Sigmoid colon (tissue), 7 donors: ENCODE data around the gene KRTAP5-10. TPM values are rescaled to one million over a fixed set of nuclear protein-coding genes. Genes with fewer than 3 reads are reported as not detected.

Experiments
- DNase-seq: peaks from one replicate; pipeline ENCODE4 v3.0.0-alpha.2; 2019
- H3K27ac ChIP-seq, 4 donors: fragments of 200-600 bp; sonication (generic); one replicate each; pipeline ENCODE4 v1.5.1; 2016 to 2019; ENCODE audit warnings: mild to moderate bottlenecking in 1 of 4
- H3K27me3 ChIP-seq, 3 donors: fragments of 200-600 bp; sonication (generic); one replicate each; pipeline ENCODE4 v1.5.1; 2019; ENCODE audit warnings: mild to moderate bottlenecking in 1 of 3
- H3K36me3 ChIP-seq, 4 donors: fragments of 200-600 bp; sonication (generic); one replicate each; pipeline ENCODE4 v1.5.1; 2016 to 2019
- H3K4me1 ChIP-seq, 4 donors: fragments of 200-600 bp; sonication (generic); one replicate each; pipeline ENCODE4 v1.5.1; 2017 to 2019
- H3K4me3 ChIP-seq, 4 donors: fragments of 200-600 bp; sonication (generic); one replicate each; pipeline ENCODE4 v1.5.1; 2017 to 2019; ENCODE audit warnings: mild to moderate bottlenecking in 2 of 4, moderate library complexity in 1 of 4
- H3K9me3 ChIP-seq, 4 donors: fragments of 200-600 bp in 3 of 4; sonication (generic) in 3 of 4; one replicate each; pipeline versions ENCODE4 v1.5.1 to v1.6.1; 2013 to 2019
- EP300 ChIP-seq, 4 donors: sonication (generic); formaldehyde crosslinking; IDR thresholded peaks; one replicate each; pipeline ENCODE4 v1.6.1; 2017; ENCODE audit warnings: antibody characterized with exemption in 4 of 4
- POLR2A ChIP-seq, 2 donors: fragments of 450-650 bp; IDR thresholded peaks; one replicate each; pipeline ENCODE4 v1.6.1; 2016; ENCODE audit warnings: antibody characterized with exemption in 2 of 2, mild to moderate bottlenecking in 2 of 2, moderate library complexity in 2 of 2
- POLR2AphosphoS5 ChIP-seq, 4 donors: sonication (generic); formaldehyde crosslinking; IDR thresholded peaks; one replicate each; pipeline ENCODE4 v1.6.1; 2017; ENCODE audit warnings: antibody characterized with exemption in 4 of 4
- WGBS, 2 donors: extraction: QIAGEN DNeasy Blood & Tissue Kit; methylation state at CpG; one replicate each; pipeline ENCODE4 v1.1.7; 2013; 5-methylcytosine and 5-hydroxymethylcytosine counted together
- intact Hi-C: fragments of 100-400 bp; cut with DNase I; formaldehyde crosslinking; loops from one replicate; pipeline ENCODE4 v1.15.1; 2023
- polyA plus RNA-seq, 3 donors: library from polyadenylated mRNA; stranded (reverse); fragments of 200-250 nt; gene quantifications; one replicate each; pipeline ENCODE4 v1.2.3, GENCODE V29; 2013
- total RNA-seq, 4 donors: library from RNA; depleted of rRNA; stranded (reverse); fragments of >200 nt; gene quantifications; one replicate each; pipeline ENCODE4 v1.1.0, GENCODE V29; 2016
- TF ChIP-seq, protein P1 (sequence below), 4 experiments: fragments of 450-650 bp in 3 of 4; fragments of 200-600 bp in 1 of 4; IDR thresholded peaks; one replicate each; pipeline ENCODE4 v1.5.1; 2016 to 2019; ENCODE audit warnings: antibody characterized with exemption in 4 of 4, mild to moderate bottlenecking in 3 of 4, moderate library complexity in 2 of 4
- donor health status: healthy with polysubstance abuse.
- donor health status: Bipolar disorder and iron deficiency.
- donor health status: healthy.

KRTAP5-10 gene
- total and polyA plus RNA-seq, 7 donors: 0.17 TPM; not detected in 6

DNA sequence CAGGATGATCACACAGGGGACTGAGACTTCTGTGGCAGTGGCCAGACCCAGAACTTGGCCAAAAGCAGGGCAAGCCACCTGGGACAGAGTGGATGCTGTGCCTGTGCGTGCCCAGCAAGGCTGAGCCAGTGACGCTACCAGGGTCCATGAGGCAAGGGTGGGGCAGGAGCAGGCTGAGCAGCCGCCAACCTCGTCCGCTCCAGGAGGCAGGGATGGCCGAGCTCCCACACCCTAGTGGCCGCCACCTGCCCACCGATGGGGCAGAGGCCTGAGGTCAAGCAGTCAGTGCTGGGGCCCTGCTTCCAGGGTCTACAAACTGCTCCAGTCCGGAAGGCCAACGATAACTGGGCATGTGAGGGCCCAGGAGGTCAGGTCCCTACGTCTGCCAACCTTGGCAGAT, 9.9 kb upstream of the KRTAP5-10 start:
- TF ChIP-seq POLR2AphosphoS5 (IDR thresholded peaks at IDR 0.05) (no peak), EP300 (IDR thresholded peaks at IDR 0.05) (no peak), POLR2A (IDR thresholded peaks at IDR 0.05) (no peak)
- TF ChIP-seq, protein P1, sequence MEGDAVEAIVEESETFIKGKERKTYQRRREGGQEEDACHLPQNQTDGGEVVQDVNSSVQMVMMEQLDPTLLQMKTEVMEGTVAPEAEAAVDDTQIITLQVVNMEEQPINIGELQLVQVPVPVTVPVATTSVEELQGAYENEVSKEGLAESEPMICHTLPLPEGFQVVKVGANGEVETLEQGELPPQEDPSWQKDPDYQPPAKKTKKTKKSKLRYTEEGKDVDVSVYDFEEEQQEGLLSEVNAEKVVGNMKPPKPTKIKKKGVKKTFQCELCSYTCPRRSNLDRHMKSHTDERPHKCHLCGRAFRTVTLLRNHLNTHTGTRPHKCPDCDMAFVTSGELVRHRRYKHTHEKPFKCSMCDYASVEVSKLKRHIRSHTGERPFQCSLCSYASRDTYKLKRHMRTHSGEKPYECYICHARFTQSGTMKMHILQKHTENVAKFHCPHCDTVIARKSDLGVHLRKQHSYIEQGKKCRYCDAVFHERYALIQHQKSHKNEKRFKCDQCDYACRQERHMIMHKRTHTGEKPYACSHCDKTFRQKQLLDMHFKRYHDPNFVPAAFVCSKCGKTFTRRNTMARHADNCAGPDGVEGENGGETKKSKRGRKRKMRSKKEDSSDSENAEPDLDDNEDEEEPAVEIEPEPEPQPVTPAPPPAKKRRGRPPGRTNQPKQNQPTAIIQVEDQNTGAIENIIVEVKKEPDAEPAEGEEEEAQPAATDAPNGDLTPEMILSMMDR (IDR thresholded peaks at IDR 0.05): no peak
- intact Hi-C loops: no loop called here

GRCh38 chr11:71556018-71556417, 9.3 kb upstream of the KRTAP5-10 start:
- DNase-seq: no peak
- Histone ChIP-seq H3K27ac (no peak overlapping the region), H3K27me3 (no peaks in the 10 kb centered on the region), H3K9me3 (no peaks in the 10 kb centered on the region), H3K4me1 (no peaks in the 10 kb centered on the region), H3K36me3 (no peaks in the 10 kb centered on the region), H3K4me3 (no peak overlapping the region)
- TF ChIP-seq, protein P1 (IDR thresholded peaks at IDR 0.05): no peak
- TF ChIP-seq EP300 (IDR thresholded peaks at IDR 0.05) (no peak), POLR2AphosphoS5 (IDR thresholded peaks at IDR 0.05) (no peak), POLR2A (IDR thresholded peaks at IDR 0.05) (no peak)
- intact Hi-C loops: no loop called here
- WGBS, 2 donors: 80 to 89% methylated on average over 4 of the region's 4 CpGs

More for the DNA sequence above, 9.9 kb upstream of the KRTAP5-10 start:
- DNase-seq: no peak
- no peaks in the 10 kb centered on the region for H3K9me3 ChIP-seq
- 93 to 94% methylated on average over 11 of the region's 11 CpGs for WGBS, 2 donors
- H3K27me3 ChIP-seq: no peaks in the 10 kb centered on the region
- no peaks in the 10 kb centered on the region for H3K36me3 ChIP-seq
- H3K4me3 ChIP-seq: no peak overlapping the region
- H3K4me1 ChIP-seq: no peaks in the 10 kb centered on the region
- H3K27ac ChIP-seq: no peak overlapping the region

DNA sequence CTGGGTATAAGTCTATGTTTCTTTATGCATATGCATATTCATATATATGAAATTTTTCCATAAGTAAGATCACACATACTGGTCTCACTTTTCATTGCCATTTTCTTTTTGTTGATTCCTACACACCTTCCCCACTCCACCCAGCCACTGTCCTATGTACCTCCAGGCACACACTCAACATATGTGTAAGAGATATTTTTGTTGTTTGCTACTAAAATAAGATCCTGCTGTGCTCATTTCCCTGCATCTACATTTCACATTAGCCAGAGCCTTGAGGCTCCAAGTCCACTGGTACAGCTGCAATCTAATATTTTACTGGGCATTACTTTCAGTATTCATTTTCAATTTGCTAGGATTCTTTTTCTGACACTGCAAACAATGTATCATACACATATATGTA, 8.1 kb upstream of the KRTAP5-10 start:
- intact Hi-C loops: no loop called here
- no peak overlapping the region for H3K4me3 ChIP-seq
- H3K4me1 ChIP-seq: no peaks in the 10 kb centered on the region
- no peaks in the 10 kb centered on the region for H3K27me3 ChIP-seq
- DNase-seq: no peak
- H3K27ac ChIP-seq: no peak overlapping the region
- H3K9me3 ChIP-seq: no peaks in the 10 kb centered on the region
- no peaks in the 10 kb centered on the region for H3K36me3 ChIP-seq
- no peak for TF ChIP-seq EP300 (IDR thresholded peaks at IDR 0.05)
- TF ChIP-seq POLR2AphosphoS5 (IDR thresholded peaks at IDR 0.05): no peak
- no peak for TF ChIP-seq POLR2A (IDR thresholded peaks at IDR 0.05)
- TF ChIP-seq, protein P1 (IDR thresholded peaks at IDR 0.05): no peak

GRCh38 chr11:71558996-71559395, 6.4 kb upstream of the KRTAP5-10 start:
- no peaks in the 10 kb centered on the region for H3K9me3 ChIP-seq
- no peak overlapping the region for H3K27ac ChIP-seq
- intact Hi-C loops: no loop called here
- no peaks in the 10 kb centered on the region for H3K4me1 ChIP-seq
- H3K36me3 ChIP-seq: no peaks in the 10 kb centered on the region
- H3K27me3 ChIP-seq: peaks cover 0 to 10% (median 7%) of the 10 kb centered on the region in 3 donors
- no peak overlapping the region for H3K4me3 ChIP-seq
- DNase-seq: no peak
- TF ChIP-seq, protein P1 (IDR thresholded peaks at IDR 0.05): no peak
- no peak for TF ChIP-seq POLR2AphosphoS5 (IDR thresholded peaks at IDR 0.05)
- no peak for TF ChIP-seq EP300 (IDR thresholded peaks at IDR 0.05)
- no peak for TF ChIP-seq POLR2A (IDR thresholded peaks at IDR 0.05)
- 90 to 94% methylated on average over 1 of the region's 1 CpG for WGBS, 2 donors

- no peak for TF ChIP-seq POLR2AphosphoS5 (IDR thresholded peaks at IDR 0.05)
- no peak for TF ChIP-seq POLR2A (IDR thresholded peaks at IDR 0.05)
- TF ChIP-seq, protein P1 (IDR thresholded peaks at IDR 0.05): no peak
- TF ChIP-seq EP300 (IDR thresholded peaks at IDR 0.05): no peak
These were observed 3.2 kb upstream of the KRTAP5-10 start for GRCh38 chr11:71562120-71562519.

More at GRCh38 chr11:71562120-71562519, 3.2 kb upstream of the KRTAP5-10 start:
- Histone ChIP-seq H3K4me3 (no peak overlapping the region), H3K27me3 (peaks cover 0 to 15% (median 11%) of the 10 kb centered on the region in 3 donors), H3K27ac (no peak overlapping the region), H3K9me3 (no peaks in the 10 kb centered on the region), H3K36me3 (no peaks in the 10 kb centered on the region), H3K4me1 (no peaks in the 10 kb centered on the region)
- intact Hi-C loops: no loop called here
- DNase-seq: no peak
